ENCODE measurements around the gene WDR54.
"Not testable (repeated sequence)": the region's sequence is repeated elsewhere in the genome, so short reads cannot be mapped to it uniquely, and the experiment has no call there.

Gene WDR54

DNA sequence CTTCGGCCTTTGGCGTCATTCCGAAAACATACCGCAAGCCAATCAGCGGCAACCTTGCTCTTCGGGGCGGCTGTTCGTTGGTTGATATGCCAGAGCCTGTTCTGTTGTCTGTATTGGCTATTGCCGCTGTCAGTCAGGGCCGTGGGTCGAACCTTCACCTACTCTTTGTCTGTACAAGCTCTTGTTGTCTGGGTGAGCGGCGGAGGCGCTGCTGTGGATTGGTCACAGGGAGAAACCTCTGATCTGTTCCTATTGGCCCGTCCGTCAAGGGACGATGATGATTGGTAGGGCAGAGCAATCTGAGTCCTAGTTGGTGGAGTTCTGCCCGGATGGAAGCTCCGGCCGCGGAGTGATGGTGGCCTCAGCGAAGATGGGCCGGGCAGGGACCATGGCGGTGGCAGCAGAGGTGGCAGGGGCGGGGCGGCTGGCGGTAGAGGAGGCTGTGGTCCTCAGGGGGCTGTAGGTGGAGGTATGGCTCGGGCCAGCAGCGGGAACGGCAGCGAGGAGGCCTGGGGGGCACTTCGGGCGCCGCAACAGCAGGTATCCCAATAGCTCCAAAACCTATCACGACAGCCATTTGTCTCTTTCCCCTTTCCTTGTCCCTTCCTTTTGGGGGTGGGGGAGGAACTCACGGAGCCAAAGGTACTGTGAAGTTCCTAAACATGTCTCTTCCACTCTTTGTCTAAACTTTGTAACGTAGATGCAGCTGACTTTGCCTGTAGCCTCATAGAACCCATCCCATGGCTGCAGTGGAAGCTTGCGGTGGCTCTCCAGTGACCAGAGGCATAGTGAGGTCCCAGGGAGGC lies 36.8 kb downstream of the WDR54 start, which contains the start of gene WBP1:
WBP1 (plus strand) TSS at position 307 of the 806 bp plus-strand sequence; CDS start at position 472, 165 bp downstream.
- peak; percentile 99 for DNase-seq

DNA sequence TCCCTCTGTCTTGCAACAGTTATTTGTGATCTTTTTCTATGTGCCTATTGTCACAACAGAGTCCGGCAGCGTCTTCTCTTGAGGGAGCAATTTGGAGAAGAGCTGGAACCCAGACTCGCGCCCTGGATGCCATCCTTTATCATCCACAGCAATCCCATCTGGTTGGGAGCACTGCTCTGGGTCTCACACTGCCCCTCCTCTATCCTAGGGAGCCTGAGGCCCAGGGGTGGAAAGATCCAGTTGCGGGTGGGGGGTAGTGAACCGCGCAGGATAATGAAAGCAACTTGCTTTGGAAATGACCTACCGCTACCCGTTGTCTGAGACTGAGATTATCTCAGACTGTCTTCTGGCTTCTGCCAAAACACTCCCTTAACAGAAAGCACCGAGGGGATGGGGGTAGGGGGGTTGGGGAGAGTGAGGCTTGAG lies 37.4 kb downstream of the WDR54 start:
- DNase-seq: no peak

DNA sequence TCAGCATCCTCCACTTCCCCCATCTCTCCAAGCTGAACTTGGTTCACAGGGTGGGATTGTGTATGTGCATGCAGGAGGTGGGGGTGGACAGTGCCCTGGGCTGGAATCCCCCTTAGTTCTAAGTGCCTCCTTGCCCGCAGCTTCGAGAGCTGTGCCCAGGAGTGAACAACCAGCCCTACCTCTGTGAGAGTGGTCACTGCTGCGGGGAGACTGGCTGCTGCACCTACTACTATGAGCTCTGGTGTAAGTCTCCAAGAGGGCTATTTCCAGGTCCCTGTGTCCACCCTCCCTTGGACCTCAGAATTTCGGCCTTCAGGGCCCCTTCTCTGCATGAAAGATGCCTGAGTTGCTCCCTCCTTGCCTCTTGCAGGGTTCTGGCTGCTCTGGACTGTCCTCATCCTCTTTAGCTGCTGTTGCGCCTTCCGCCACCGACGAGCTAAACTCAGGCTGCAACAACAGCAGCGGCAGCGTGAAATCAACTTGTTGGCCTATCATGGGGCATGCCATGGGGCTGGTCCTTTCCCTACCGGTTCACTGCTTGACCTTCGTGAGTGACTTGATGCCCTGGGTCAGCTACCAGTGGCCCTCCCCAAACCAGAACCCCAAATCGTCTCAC lies 38.1 kb downstream of the WDR54 start:
- DNase-seq: not testable (repeated sequence)

DNA sequence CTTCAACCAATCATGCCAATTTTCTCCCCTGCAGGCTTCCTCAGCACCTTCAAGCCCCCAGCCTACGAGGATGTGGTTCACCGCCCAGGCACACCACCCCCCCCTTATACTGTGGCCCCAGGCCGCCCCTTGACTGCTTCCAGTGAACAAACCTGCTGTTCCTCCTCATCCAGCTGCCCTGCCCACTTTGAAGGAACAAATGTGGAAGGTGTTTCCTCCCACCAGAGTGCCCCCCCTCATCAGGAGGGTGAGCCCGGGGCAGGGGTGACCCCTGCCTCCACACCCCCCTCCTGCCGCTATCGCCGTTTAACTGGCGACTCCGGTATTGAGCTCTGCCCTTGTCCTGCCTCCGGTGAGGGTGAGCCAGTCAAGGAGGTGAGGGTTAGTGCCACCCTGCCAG lies 38.7 kb downstream of the WDR54 start:
- DNase-seq: not testable (repeated sequence)

DNA sequence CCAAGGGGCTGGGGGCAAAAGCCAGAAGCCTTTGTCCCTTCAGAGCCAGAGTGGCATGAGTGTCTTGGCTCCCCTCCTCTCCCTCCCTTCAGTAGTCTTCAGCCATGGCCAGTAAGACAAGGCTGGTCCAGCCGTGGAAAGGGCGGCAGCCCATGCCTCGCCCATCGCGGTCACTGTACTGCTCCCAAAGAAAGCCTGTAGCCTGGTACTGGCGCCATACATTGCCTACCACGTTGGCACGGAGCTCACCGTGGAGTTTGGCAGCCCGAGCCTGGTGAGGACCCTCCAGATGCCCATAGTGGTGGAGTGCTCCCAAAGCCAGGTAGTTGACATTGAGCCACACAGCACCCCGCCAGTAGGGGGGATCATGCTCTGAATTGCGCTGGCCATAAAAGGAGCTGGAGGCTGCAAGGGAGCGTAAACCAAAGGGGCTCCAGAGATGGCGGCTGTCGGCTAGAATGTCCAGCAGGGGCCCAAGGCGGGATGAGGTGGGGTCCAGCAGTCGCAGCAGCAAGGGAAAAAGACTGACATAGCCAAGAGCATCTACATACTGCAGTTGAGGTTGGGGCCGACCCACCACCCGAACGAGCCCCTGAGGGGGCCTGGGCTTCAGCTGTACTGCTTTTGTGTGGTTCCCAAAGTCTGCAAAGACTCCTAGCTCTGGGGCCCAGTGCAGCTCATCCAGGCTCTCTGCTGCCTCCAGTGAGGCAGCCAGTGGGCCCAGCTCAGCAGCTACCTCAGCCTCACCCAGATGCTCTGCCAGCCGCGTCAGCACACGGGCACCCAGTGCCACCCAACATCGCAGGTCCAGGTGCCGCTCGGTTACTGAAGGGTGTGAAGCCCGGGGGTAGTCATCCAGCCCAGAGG lies 39.9 kb downstream of the WDR54 start:
- no peak for DNase-seq

DNA sequence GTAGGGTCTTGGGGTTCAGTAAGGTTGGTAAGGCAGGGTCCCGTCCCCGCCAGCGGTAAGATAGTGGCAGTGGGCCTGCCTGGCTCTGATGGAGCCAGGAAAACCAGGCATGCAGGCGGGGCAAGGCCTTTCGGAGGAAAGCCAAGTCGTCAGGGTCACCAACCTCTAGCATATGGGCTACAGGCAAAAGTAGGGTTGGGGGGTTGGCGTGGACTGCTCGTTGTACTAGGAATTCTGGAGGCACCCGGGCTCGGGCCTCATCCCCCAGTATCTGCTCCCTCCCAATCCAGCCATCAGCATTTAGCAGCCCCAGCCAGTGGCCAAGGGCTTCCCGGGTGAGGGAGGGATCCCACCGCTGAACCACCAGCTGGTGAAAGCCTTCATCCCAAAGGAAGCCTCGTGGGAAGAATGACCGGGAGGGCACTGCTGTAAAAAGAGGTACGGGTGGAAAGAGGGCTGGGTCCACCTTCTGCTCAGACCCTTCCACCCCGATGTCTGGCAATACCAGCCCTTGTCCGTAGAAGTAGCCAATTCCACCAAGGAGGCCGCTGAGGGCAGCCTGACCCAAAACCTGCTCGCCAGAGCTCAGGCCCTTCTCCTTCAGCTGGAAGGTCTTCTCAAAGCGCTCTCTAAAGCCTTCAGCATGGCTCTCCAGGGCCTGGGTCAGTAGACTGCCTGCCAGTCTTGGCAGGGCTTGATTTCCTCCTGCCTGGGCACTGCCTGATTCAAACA lies 40.7 kb downstream of the WDR54 start:
- DNase-seq: no peak

DNA sequence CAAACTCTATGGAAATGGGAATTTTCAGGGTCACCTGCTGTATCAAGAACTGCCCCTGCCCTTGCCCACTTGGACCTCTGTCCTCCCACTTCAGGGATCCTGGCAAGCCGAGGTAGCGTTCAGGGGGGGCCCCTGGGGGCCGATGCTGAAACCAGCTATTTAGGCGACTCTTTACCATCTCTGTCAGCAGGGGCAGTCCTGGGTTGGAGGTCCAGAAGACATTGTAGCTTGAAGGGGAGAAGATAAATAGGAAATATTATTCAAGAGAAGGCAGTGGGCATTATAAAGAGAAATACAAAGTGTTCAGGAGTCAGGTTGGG lies 41.2 kb downstream of the WDR54 start:
- no peak for DNase-seq

DNA sequence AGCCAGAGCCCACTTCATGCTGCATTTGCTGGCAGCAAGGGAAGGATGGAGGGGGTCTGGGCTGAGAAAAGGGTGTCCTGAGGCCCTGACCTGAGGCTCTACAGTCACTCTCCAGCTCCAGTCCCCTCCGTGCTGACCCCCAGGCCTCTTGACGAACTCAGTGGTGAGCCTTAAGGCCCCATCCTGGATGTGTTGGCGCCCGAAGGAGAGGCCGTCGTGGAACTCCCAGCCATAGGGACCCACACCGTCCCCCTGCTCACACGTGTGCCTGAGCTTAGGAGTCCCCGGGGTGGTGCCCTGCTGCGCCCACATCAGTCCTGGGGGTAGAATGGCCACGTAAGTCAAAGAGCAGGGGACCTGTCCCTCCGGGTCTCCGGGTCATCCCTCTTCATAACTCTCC lies 42.9 kb downstream of the WDR54 start:
- DNase-seq: peak; percentile 63

DNA sequence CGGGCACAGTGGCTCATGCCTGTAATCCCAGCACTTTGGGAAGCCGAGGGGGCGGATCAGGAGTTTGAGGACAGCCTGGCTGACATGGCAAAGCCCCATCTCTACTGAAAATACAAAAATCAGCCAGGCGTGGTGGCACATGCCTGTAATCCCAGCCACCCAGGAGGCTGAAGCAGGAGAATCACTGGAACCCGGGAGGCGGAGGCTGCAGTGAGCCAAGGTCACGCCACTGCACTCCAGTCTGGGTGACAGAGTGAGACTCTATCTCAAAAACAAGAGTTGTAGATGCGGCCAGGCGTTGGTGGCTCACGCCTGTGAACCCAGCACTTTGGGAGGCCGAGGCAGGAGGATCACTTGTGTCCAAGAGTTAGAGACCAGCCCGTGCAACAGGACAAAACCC lies 49.2 kb downstream of the WDR54 start:
- not testable (repeated sequence) for DNase-seq

DNA sequence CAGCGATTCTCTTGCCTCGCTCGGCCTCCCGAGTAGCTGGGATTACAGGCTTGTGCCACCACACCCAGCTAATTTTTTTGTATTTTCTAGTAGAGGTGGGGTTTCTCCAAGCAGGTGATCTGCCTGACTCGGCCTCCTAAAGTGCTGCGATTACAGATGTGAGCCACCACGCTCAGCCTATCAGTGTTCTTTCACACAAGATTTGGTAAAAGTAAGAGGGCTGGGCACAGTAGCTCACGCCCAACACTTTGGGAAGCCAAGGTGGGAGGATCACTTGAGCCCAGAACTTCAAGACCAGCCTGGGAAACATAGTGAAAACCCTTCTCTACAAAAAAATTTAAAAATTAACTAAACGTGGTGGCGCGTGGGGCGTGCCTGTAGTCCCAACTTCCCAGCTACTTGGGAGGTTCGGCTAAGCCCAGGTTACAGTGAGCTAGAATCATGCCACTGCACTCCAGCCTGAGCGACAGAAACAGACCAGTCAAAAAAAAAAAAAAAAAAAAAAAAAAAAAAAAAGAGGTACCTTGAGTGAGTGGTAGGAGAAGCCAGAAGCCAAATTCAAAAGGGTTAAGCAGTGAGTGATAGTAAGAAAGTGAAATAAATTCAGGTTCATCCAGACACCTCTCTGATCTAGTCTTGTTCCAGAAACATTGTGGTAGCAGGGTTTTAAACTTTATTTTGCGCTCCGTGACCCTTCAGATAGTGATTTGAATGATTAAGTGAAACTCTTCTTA lies 50.0 kb downstream of the WDR54 start:
- no peak for DNase-seq

DNA sequence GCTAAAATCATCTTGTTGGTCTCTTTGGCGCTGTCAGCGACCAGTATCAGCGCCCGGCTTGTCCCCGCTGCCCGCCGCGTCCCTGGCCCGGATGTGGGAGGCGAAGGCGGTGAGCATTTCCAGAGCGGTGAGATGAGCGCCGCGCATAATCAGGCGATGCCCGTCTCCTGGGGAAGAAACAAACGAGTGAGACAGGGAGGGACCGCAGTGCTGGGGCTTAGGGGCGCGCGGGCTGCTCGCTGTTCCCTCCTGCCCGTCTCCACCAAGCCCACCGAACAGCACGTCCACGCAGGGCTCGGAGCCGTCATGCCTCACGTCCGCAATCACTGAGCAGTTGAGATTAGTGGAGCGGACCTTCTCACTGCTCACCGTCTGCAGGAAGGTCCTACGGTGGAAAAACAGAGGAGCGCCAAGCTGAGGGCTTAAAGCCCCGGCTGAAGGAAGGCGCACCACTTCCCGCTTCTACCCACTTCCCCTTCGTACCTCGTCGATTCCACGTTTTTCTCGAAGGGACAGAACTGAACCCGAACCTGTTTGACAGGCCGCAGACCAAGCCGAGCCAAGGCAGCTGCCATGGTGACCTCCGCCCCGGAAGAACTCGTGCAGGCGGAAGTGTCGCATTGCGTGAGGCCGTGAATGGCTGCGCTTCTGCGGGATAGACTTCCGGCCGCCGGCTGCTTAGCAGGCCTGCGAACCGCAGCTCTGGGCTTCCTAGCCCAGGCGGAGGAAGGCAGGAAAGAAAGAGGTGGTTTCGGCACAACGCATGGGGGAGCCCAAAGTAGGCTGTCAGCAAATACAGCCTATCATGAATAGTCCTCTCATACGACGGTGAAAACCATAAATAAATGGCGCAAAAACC lies 50.8 kb downstream of the WDR54 start, which contains the start of gene MRPL53:
MRPL53 (minus strand) TSS at position 595 of the 859 bp plus-strand sequence; CDS start at position 575, 20 bp downstream.
- peak; percentile 99 for DNase-seq

DNA sequence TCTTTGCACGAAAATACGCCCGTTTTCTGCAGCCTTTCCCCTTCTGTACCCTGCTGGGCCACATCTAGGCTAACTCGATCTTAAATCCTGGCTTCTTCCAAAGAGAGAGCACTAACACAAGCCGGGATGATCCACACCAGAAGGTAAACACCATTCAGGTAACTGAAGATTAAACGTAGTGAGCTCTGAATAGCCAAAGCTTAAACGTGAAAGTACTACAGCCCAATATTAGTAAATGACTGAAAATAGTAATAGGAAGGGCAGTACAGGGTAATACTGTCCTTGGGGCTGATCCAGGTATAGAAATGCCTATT lies 51.4 kb downstream of the WDR54 start:
- DNase-seq: no peak

DNA sequence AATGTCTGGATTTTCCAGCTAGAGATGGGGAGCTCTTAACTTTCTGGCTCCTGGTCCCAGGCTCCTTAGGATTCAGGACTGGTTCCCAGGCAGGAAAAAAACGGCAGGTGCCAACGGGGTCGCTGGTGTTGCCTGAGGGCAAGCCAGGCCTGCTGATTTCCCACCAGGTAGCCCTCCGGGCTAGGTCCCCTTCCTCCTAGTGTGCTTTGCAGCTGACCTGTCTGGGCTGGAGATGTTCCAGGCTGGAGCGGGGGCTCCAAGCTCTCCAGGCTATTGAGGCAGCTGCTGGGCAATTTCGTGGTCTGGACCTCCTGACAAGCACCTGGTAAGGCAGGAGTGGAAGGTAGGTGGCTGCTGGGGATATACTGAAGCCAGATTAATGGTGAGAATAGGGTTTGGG lies 53.0 kb downstream of the WDR54 start:
- DNase-seq: no peak

DNA sequence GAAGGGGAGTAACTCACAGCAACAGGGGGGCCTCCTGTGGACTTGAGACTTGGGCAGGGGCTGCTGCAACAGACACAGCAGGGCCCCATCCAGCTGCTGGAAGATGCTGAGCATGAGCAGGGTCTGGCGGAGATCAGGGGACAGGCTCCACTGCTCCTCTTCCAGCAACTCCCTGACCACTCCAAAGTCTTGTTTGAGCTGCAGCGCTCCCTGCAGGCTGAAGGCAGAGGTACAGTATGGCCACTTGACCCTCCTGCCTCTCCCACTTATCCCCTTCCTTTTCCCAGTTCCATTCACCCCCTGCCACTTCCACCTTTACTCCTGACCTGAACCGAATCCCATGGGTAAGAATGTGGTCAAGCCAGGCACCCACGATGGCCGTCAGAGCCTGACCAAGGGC lies 53.4 kb downstream of the WDR54 start:
- no peak for DNase-seq

Data from activated CD8-positive, alpha-beta memory T cell treated with anti-CD3 and anti-CD28 coated beads for 24 hours (primary cell).